Stimulated activated CD8-positive, alpha-beta memory T cell treated with anti-CD3 and anti-CD28 coated beads, Interleukin-4, amount 100 ng/mL, for 48 hours (primary cell): ENCODE data around the gene LRRC32.
A peak's percentile ranks its signal among the peaks of the same experiment; 100 is the strongest.
"Not testable (repeated sequence)": the region's sequence is repeated elsewhere in the genome, so short reads cannot be mapped to it uniquely, and the experiment has no call there.

Experiments
- DNase-seq: peaks from one replicate; pipeline ENCODE4 v3.0.0-alpha.2; 2020

The LRRC32 gene

GRCh38 chr11:76644591-76644990 lies 26.0 kb downstream of the LRRC32 start:
- DNase-seq = no peak

DNA sequence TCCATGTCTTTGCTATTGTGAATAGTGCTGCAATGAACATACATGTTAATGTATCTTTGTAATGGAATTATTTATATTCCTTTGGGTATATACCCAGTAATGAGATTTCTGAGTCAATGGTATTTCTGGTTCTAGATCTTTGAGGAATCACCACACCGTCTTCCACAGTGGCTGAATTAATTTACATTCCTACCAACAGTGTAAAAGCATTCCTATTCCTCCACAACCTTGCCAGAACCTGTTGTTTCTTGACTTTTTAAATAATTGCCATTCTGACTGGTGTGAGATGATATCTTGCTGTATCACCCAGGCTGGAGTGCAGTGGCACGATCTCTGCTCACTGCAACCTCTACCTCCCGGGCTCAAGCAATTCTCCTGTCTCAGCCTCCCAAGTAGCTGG lies 26.8 kb downstream of the LRRC32 start:
- not testable (repeated sequence) for DNase-seq

DNA sequence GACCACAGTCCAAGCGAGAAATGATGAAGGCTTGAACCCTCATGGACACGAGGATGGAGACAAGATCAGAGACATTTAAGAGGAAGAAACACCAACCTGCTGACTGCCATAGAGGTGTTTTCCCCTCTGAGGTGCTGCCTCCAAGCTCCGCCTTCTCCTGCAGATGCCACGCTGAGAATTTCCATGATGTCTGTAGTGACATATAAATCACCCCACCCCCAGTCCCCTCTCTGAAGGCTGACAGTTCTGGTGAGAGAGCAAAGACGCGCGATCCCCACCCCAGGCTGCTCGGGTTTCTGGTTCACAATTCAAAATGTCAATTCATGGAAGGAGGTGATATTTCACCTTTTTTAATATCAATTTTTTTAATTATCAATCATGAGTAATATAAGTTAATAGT lies 28.2 kb downstream of the LRRC32 start:
- peak; percentile 63 for DNase-seq

- no peak for DNase-seq
Observed at GRCh38 chr11:76641905-76642304, 28.6 kb downstream of the LRRC32 start.

DNA sequence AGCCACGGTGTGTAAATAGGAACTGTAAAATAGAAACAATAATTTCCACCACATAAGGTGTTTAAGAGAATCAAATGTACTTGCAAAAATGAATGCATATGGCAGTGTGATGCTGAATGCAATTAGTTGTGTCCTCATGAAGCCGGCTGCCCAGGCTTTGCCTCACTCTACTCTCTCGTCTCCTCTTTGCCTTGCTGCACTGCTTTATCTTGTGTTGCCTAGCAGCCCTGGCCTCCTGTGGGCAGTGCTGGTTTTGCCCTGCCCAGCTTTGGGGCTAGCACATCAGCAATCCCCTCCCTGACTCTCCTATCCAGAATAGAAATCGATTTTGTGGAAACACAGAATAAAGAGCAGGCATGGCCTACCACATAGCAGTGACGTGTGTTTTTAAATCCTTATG lies 30.0 kb downstream of the LRRC32 start:
- no peak for DNase-seq

DNA sequence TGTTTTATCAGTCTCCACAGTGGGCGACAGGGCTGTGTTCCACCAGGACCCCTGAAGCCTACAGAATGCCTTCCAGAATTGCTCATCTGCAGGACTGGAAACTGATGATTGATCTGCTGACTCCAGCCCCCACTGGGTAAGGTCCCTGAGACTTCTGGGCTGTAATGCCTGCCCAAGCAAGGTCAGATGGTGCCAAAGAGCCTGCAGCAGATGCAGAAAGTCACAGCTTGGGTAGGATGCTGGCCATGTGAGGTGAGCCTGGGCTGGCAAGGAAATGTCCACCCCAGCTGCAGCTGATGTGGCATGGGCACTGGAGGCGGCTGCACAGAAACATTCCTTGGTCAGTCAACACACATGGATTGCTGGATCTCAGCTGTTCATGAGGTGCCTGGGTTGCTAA lies 30.9 kb downstream of the LRRC32 start:
- DNase-seq = peak; percentile 14

GRCh38 chr11:76638270-76639197 lies 32.0 kb downstream of the LRRC32 start:
- DNase-seq = peak; percentile 18

GRCh38 chr11:76637491-76638269 lies 32.9 kb downstream of the LRRC32 start:
- DNase-seq = peak; percentile 22

DNA sequence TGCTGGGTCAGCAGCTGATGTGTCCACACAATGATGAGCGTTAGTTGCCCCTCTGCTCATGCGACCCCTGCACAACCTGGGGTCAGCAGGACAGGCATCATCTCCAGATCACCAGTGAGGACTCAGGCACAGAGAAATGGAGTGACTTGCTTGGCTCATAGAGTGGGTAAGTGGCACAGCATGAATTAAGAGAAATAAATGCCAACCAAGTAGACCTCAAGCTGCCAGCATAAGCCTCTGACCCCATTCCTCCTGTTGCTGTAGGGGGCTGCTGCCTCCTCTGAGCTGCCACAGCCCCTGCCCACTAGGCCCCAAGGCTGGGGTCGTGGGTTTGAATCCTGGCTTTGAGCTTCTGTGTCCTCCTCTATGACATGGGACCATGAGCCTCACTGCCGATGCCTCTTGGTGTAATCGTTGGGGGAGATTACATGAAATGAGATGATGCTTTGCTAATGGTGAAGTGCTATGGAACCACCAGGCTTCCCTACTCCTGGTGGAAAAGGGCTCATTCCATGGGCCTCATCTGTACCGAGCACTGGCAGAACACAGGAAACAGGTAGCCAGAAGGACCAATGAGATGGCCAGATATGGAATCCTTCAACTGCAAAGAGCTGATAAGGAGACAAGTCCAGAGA lies 33.6 kb downstream of the LRRC32 start:
- peak; percentile 17 for DNase-seq

DNA sequence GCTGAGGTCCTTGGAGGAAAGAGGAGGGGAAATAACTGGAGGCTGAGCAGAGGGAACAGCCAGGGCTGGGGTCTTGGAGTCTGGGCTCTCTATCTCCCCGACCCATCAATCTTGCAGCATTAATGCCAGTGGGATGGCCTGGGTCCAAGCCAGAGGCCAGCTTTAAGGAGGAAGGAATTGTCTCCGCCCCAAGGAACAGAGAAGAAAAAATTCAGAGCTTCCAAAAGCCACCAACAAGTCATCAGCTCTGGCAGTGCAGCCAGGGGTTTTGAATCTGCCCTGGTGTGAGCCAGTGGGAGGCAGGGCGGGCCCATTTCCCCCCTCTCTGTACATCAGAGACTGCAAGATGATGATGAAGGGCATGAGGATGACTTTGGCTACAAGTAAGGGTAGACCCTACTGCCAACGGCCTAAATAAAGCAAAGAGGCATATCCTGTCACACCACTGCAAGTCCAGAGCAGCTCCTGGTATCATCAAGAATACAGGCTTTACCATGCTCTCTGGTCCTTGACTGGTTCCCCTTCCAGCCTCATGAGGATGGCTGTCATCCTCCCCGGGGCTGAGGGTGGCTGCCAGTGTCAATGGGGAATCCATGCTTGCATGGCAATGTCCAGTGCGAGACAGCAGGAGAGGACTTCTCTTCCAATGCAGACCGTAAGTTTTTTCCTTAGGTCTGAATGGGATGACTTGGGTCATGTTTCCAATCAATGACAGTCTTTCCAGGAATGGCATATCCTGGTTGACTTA lies 34.4 kb downstream of the LRRC32 start:
- peak; percentile 13 for DNase-seq

DNA sequence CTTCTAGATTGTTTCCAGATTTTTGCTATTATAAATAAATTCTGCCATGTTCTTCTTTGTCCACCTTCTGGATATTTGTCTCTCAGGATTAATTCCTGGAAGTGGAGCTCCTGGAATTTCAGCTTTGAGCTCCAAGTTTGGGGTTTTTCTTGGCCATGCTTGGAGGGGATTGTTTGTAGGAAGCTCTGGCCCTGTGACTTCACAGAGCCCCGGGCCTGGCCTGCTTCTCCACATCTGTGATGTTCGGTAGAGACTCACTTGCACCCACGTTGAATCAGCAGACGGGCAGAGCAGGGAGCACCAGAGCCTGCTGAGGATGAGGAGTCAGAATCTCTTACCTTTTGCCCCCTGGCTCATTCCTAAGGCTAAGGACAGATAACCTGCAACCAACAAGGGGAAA lies 35.7 kb downstream of the LRRC32 start:
- peak; percentile 9 for DNase-seq

- no peak for DNase-seq
Observed at GRCh38 chr11:76632492-76632891, 38.1 kb downstream of the LRRC32 start.

DNA sequence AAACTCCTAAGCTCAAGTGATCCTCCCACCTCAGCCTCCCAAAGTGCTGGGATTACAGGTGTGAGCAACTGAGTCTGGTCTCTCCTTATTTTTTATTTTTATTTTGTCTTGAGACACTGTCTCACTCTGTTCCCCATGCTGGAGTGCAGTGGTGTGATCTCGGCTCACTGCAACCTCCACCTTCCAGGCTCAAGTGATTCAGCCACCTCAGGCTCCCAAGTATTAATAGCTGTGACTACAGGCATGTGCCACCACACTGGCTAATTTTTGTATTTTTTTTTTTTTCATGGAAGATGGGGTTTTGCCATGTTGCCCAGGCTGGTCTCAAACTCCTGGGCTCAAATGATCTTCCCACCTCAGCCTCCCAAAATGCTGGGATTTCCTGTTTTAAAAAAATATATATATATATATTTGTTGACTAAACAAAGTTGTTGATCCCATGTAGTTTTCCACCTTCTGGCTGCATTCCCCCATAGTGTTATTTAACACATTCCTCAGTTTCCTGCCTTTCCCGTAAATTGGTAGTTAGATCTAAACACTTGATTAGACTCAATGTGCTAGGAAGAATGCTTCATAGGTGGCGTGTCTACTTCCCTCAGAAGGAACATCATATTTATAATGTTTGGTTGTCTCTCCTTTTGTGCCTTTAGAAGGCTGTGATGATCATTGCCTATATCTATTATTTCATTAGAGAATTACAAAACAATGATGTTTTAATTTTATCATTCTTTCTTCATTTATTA lies 38.8 kb downstream of the LRRC32 start:
- DNase-seq = no peak

DNA sequence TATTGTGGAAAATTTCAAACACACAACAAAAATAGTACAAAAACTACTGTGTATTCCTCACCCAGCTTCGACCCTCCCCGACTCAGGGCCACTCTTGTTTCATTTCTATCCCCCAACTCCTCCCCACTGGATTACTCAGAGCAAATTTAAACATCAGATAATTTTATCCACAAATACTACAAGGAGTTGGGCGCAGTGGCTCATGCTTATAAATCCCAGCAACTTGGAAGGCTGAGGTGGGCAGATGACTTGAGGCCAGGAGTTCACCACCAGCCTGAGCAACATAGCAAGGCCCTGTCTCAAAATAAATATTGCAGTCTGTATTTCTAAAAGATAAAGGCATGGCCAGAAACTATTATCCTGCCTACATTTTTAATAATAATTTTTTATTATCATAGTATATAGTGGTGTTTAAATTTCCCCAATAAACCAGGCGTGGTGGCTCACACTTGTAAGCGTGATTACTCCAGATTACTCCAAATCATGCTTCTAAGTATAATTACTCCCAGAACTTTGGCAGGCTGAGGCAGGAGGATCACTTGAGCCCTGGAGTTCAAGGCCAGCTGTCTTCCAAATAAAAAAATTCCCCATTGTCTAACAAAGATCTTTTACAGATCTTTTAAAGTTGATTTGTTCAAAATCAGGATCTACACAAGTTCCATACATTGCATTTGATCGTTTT lies 39.8 kb downstream of the LRRC32 start:
- DNase-seq = no peak

DNA sequence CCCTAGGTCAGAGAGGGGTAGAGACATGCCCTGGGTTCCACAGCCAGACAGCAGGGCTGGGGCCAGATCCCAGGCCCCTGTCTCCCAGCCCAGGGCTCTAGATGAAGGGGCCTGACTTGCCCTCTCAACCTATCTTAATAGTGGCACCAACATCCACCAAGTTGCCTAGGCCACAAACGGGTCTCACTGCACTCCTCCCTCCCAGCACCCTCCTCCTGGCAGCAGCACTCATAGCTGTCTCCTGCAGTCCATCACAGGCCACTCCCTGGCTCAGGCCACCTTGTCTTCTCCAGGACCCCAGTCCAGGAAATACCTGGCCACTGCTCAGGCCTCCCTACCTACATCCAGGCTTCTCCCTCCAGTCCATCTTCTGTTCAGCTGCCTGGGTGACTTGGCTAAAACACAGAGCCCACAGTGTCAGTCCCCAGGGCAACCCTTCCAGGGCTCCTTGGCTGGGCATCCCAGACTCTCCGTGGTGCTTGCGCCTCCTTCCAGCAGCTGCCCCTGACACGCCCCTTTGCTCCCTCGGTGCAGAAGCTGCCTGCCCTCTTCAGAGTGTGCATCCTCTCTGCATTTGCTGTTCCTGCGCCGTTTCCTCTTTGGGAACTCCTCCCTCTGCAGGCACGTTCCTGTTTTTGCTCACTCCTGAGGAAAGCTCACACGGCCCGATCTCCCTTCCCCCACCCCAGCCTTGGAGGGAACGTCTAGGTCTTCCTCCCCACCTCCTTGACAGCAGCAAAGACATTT lies 40.5 kb downstream of the LRRC32 start:
- DNase-seq = peak; percentile 41

- DNase-seq = peak; percentile 63
Observed at GRCh38 chr11:76629116-76629852, 41.3 kb downstream of the LRRC32 start.

GRCh38 chr11:76628408-76628947 lies 42.1 kb downstream of the LRRC32 start:
- peak; percentile 83 for DNase-seq

GRCh38 chr11:76627606-76628005 lies 42.9 kb downstream of the LRRC32 start:
- DNase-seq = peak; percentile 47

DNA sequence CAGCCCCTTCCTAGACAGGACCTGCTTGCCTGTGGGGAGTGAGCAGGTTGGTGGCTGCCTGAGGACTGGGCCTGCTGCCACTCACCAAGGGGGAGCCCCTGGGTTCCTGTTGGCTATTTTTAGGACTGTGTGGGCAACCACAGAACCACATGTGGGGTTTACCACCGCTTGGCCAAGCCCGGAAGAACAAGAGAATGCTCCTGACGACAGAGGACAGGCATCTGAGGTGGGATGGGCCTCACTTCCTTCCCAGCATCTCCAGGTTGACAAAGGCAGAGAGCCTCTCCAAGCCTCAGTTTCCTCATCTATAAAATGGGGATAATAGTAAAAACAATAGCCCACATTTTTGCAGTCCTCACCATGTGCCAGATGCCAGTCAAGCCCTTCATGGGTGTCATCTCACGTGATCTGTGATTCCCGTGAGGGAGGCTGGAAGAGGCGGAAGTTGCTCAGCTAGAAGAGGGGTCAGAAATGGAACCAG lies 43.6 kb downstream of the LRRC32 start:
- peak; percentile 86 for DNase-seq
